ENCODE data around the gene TNFSF8. TPM values are rescaled to one million over a fixed set of nuclear protein-coding genes. Genes with fewer than 3 reads are reported as not detected.

Gene TNFSF8
- total RNA-seq, 2 experiments from 2014 or later: 30.3 to 34.5 TPM

GRCh38 chr9:114928671-114929070, 1.7 kb downstream of the TNFSF8 start:
- no peaks in the 10 kb centered on the region for H3K9me3 Mint-ChIP-seq (ENCODE audit: low read depth)
- peak overlapping the region; percentile 98 for H3K27ac Mint-ChIP-seq
- CTCF ChIA-PET: interaction anchor here (0.7 to 4.3 kb wide), 19 partner anchors 8 to 247 kb away, joined by 3 to 29 read pairs (median 5); partner anchors contain the start of gene TEX48
- peaks cover 55% of the 10 kb centered on the region for H3K4me1 Mint-ChIP-seq
- DNase-seq: no peak
- peaks cover 48% of the 10 kb centered on the region for H3K36me3 Mint-ChIP-seq
- peak overlapping the region; percentile 93 for H3K4me3 Mint-ChIP-seq
- H3K27me3 Mint-ChIP-seq: peaks cover 1% of the 10 kb centered on the region
- ATAC-seq: no peak

- peaks cover 58% of the 10 kb centered on the region for H3K4me1 Mint-ChIP-seq
- peaks cover 51% of the 10 kb centered on the region for H3K36me3 Mint-ChIP-seq
- CTCF ChIA-PET: interaction anchor here (0.8 to 4.3 kb wide), 11 partner anchors 9 to 246 kb away, joined by 3 to 29 read pairs (median 9); partner anchors contain the start of gene TEX48
- no peaks in the 10 kb centered on the region for H3K27me3 Mint-ChIP-seq
- H3K9me3 Mint-ChIP-seq (ENCODE audit: low read depth): no peaks in the 10 kb centered on the region
- ATAC-seq (no peak), DNase-seq (no peak)
- peak overlapping the region; percentile 93 for H3K4me3 Mint-ChIP-seq
- peak overlapping the region; percentile 98 for H3K27ac Mint-ChIP-seq
These were observed 2.3 kb downstream of the TNFSF8 start for GRCh38 chr9:114928136-114928535.

GRCh38 chr9:114925672-114926071, 4.7 kb downstream of the TNFSF8 start:
- ATAC-seq (no peak), DNase-seq (no peak)
- H3K9me3 Mint-ChIP-seq (ENCODE audit: low read depth): no peaks in the 10 kb centered on the region
- peaks cover 71% of the 10 kb centered on the region for H3K4me1 Mint-ChIP-seq
- peaks cover 73% of the 10 kb centered on the region for H3K36me3 Mint-ChIP-seq
- H3K4me3 Mint-ChIP-seq: peak overlapping the region; percentile 38
- H3K27ac Mint-ChIP-seq: no peak overlapping the region
- CTCF ChIA-PET: interaction anchor here (0.6 to 2.1 kb wide), 4 partner anchors 13 to 246 kb away, joined by 3 to 5 read pairs (median 4); no protein-coding TSS in a partner anchor
- no peaks in the 10 kb centered on the region for H3K27me3 Mint-ChIP-seq

DNA sequence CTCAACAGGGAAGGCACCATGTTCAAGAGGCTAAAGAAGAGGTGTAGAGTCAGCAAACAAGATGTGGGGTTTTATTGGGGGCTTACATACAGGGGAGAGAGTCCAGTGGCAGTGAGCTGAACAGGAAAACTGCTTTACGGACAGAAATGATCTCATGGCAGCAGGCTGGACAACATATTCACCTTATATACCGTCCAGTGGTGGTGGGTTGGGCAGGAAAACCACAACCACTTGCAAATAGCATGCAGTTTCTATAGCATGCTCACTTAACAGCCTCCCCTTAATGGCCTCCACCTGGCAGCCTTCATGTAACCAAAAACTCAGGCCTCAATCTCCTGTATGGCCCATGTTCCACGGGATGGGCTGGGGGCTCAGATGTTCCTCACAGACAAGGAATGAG, 5.4 kb downstream of the TNFSF8 start:
- Mint-ChIP-seq H3K4me3 (no peak overlapping the region), H3K9me3 (ENCODE audit: low read depth) (no peaks in the 10 kb centered on the region), H3K27me3 (no peaks in the 10 kb centered on the region), H3K27ac (no peak overlapping the region), H3K36me3 (peaks cover 70% of the 10 kb centered on the region), H3K4me1 (peaks cover 69% of the 10 kb centered on the region)
- CTCF ChIA-PET: interaction anchor here (0.6 to 2.1 kb wide), 5 partner anchors 12 to 245 kb away, joined by 3 to 5 read pairs (median 4); no protein-coding TSS in a partner anchor
- DNase-seq (no peak), ATAC-seq (no peak)

DNA sequence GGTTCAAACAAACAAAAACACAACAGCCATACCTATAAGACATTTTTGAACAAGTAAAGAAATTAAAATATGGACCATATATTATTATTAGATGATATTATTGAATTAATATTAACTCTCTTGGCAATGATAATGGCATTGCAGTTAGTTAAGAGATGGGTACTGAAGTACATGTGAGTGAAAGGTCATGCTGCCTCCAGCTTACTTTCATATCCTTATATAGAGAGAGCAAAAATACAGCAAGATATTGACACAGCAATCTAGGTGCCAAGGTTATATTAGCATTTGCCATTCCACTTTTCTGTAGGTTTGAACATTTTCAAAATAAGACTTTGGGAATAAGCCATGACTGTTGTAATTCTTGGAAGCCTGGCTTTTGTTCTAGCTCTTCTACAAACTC, 6.1 kb downstream of the TNFSF8 start:
- H3K4me3 Mint-ChIP-seq: no peak overlapping the region
- no peak for ATAC-seq
- peaks cover 71% of the 10 kb centered on the region for H3K36me3 Mint-ChIP-seq
- no peak for DNase-seq
- H3K9me3 Mint-ChIP-seq (ENCODE audit: low read depth): no peaks in the 10 kb centered on the region
- peaks cover 76% of the 10 kb centered on the region for H3K4me1 Mint-ChIP-seq
- H3K27ac Mint-ChIP-seq: no peak overlapping the region
- no peaks in the 10 kb centered on the region for H3K27me3 Mint-ChIP-seq
- CTCF ChIA-PET: interaction anchor here (1.5 to 2.1 kb wide), 2 partner anchors 12 to 17 kb away, joined by 4 to 5 read pairs; no protein-coding TSS in a partner anchor

- no peak for ATAC-seq
- H3K27ac Mint-ChIP-seq: no peak overlapping the region
- H3K27me3 Mint-ChIP-seq: no peaks in the 10 kb centered on the region
- peaks cover 70% of the 10 kb centered on the region for H3K36me3 Mint-ChIP-seq
- peaks cover 78% of the 10 kb centered on the region for H3K4me1 Mint-ChIP-seq
- no peak overlapping the region for H3K4me3 Mint-ChIP-seq
- no peak for DNase-seq
- CTCF ChIA-PET: interaction anchor here (1.5 to 2.1 kb wide), 2 partner anchors 11 to 17 kb away, joined by 4 to 5 read pairs; no protein-coding TSS in a partner anchor
- no peaks in the 10 kb centered on the region for H3K9me3 Mint-ChIP-seq (ENCODE audit: low read depth)
These were observed 6.5 kb downstream of the TNFSF8 start for GRCh38 chr9:114923918-114924317.

DNA sequence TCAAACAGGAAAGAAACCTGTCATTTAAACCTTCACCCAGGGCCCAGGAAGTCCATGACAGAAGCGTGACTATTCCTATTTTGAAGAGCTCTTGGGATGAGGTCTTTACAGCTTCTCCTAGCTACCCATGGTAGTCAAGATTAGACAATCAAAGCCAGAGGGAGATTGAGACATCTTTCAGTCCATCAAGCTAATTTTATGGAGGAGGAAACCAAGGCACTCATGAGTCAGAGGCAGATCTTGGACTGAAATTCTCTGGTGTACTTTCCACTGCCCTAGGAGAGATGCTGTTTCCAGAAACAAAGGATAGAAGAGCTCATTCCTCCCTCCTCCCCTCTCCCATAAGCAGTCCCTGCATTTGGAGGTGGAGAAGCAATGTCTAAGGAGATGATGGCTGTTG, 9.2 kb downstream of the TNFSF8 start:
- DNase-seq (no peak), ATAC-seq (no peak)
- no peaks in the 10 kb centered on the region for H3K9me3 Mint-ChIP-seq (ENCODE audit: low read depth)
- CTCF ChIA-PET: interaction anchor here (0.7 to 2.5 kb wide), 9 partner anchors 8 to 268 kb away, joined by 3 to 14 read pairs (median 4); partner anchors contain the start of gene TEX48
- H3K4me1 Mint-ChIP-seq: peaks cover 61% of the 10 kb centered on the region
- H3K36me3 Mint-ChIP-seq: peaks cover 73% of the 10 kb centered on the region
- H3K27ac Mint-ChIP-seq: peak overlapping the region; percentile 4
- H3K4me3 Mint-ChIP-seq: no peak overlapping the region
- no peaks in the 10 kb centered on the region for H3K27me3 Mint-ChIP-seq

DNA sequence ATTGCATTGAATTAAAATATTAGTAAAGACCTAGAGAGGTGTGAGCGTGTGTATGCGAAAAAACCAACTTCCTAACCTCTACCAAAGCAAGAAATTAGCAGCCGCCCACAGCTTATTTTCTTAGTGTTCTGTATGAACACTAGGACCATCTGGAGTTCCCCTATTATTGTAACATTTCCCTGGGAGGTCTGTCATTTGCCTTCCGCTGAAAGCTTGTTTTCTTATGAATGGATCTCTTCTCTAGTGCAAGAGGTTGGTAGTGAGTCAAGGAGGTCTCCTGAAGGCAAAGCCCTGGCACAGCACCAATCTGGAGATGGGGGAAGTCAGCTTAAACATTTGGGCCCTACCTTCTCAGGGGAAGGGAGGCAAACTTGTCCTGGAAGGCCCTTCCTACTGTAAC, 10.8 kb downstream of the TNFSF8 start:
- peaks cover 79% of the 10 kb centered on the region for H3K36me3 Mint-ChIP-seq
- peak overlapping the region; percentile 41 for H3K27ac Mint-ChIP-seq
- ATAC-seq (no peak), DNase-seq (no peak)
- H3K9me3 Mint-ChIP-seq (ENCODE audit: low read depth): no peaks in the 10 kb centered on the region
- H3K27me3 Mint-ChIP-seq: no peaks in the 10 kb centered on the region
- H3K4me3 Mint-ChIP-seq: no peak overlapping the region
- CTCF ChIA-PET: interaction anchor here (0.6 to 2.7 kb wide), 4 partner anchors 9 to 12 kb away, joined by 3 to 13 read pairs (median 4); no protein-coding TSS in a partner anchor
- H3K4me1 Mint-ChIP-seq: peaks cover 59% of the 10 kb centered on the region

DNA sequence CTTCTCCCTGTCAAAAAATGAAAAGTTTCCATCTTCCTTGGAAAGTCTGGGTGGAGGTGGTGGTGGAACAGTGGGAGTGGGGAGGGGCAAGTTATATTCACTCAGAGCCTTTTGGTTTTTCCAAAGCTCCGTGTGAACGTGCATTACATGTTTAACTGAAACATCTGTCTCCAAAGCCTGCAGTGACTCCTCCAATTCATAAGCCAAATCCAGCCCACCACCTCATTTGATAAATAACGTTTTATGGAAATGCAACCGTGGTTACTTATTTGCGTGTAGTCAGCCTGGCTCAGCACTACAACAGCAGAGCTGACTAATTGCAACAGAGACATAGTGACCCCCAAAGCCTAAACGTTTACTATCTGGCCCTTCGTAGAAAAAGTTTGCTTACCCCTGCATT, 13.9 kb downstream of the TNFSF8 start:
- CTCF ChIA-PET: no interaction called here
- Mint-ChIP-seq H3K27ac (no peak overlapping the region), H3K9me3 (ENCODE audit: low read depth) (no peaks in the 10 kb centered on the region), H3K36me3 (peaks cover 75% of the 10 kb centered on the region), H3K27me3 (no peaks in the 10 kb centered on the region), H3K4me3 (no peak overlapping the region), H3K4me1 (peaks cover 53% of the 10 kb centered on the region)
- DNase-seq (no peak), ATAC-seq (no peak)

GRCh38 chr9:114914139-114914538, 16.3 kb downstream of the TNFSF8 start:
- H3K36me3 Mint-ChIP-seq: peaks cover 77% of the 10 kb centered on the region

GRCh38 chr9:114913656-114914055, 16.7 kb downstream of the TNFSF8 start:
- CTCF ChIA-PET: interaction anchor here (1.2 to 2.6 kb wide), 4 partner anchors 11 to 144 kb away, joined by 3 to 6 read pairs (median 4); no protein-coding TSS in a partner anchor
- Mint-ChIP-seq H3K4me1 (peaks cover 59% of the 10 kb centered on the region), H3K27ac (no peak overlapping the region), H3K4me3 (no peak overlapping the region), H3K36me3 (peaks cover 79% of the 10 kb centered on the region), H3K9me3 (ENCODE audit: low read depth) (no peaks in the 10 kb centered on the region), H3K27me3 (no peaks in the 10 kb centered on the region)
- DNase-seq (no peak), ATAC-seq (no peak)

More at GRCh38 chr9:114914139-114914538, 16.3 kb downstream of the TNFSF8 start:
- ATAC-seq (no peak), DNase-seq (no peak)
- Mint-ChIP-seq H3K9me3 (ENCODE audit: low read depth) (no peaks in the 10 kb centered on the region), H3K4me1 (peaks cover 54% of the 10 kb centered on the region), H3K27me3 (no peaks in the 10 kb centered on the region), H3K27ac (no peak overlapping the region), H3K4me3 (no peak overlapping the region)
- CTCF ChIA-PET: interaction anchor here (1.1 to 2.6 kb wide), 5 partner anchors 14 to 233 kb away, joined by 3 to 6 read pairs (median 3); no protein-coding TSS in a partner anchor

DNA sequence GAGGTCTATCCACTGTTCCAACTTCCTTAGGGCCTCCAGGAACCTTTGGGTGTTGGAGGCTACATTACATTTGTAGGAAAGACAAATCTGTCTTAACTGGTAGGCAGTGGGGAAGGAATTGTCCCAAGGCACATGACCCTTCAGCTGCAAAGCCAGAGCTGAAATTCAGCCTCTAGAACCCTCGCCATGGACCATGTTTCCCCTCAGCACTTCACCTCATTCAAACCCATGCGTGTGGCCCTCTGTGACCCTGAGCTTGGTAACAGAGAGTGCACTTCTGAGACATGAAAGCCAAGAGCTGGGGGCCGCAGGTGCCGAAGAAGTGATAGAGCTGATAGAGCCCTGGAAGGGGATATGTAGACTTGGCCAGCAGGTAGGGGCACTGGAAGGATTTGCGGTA, 17.2 kb downstream of the TNFSF8 start:
- no peaks in the 10 kb centered on the region for H3K27me3 Mint-ChIP-seq
- H3K27ac Mint-ChIP-seq: no peak overlapping the region
- CTCF ChIA-PET: interaction anchor here (0.8 to 2.6 kb wide), 4 partner anchors 12 to 102 kb away, joined by 3 to 6 read pairs (median 4); no protein-coding TSS in a partner anchor
- H3K4me3 Mint-ChIP-seq: no peak overlapping the region
- DNase-seq (no peak), ATAC-seq (no peak)
- peaks cover 79% of the 10 kb centered on the region for H3K36me3 Mint-ChIP-seq
- no peaks in the 10 kb centered on the region for H3K9me3 Mint-ChIP-seq (ENCODE audit: low read depth)
- peaks cover 64% of the 10 kb centered on the region for H3K4me1 Mint-ChIP-seq

DNA sequence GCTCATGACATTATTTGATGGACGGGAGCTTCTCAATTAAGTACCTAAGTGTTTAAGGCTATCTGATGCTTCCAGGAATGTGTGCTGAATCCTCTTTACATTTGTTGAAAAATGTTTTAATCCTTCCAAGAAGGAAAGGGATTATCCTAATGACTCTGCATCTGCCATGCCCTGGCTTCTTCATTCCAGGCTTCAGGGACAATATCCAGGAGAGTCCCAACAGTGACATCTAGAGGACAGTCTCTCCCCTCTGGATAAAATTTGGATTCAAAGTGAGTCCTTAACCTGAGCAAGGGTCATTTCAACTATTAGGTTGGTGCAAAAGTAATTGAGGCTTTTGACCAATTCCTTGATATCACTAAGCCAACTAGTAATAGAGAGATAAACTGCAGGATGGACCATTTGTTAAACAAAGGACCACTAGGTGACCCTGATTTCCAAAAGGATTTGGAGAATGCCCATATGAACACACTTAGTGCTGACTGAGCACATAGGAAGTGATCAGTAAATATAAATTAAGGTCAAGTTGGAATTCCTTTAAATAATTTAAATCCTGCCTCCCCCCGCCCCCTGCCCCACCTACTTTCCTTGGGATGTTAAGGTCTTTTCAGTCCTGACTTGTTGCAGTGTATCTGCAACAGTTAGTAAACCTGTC, 19.1 kb downstream of the TNFSF8 start:
- Mint-ChIP-seq H3K4me3 (no peak overlapping the region), H3K9me3 (ENCODE audit: low read depth) (no peaks in the 10 kb centered on the region), H3K27me3 (no peaks in the 10 kb centered on the region), H3K27ac (no peak overlapping the region), H3K4me1 (peaks cover 79% of the 10 kb centered on the region), H3K36me3 (peaks cover 72% of the 10 kb centered on the region)
- DNase-seq: no peak
- CTCF ChIA-PET: interaction anchor here (0.9 to 8.6 kb wide), 9 partner anchors 10 to 230 kb away, joined by 3 to 152 read pairs (median 11); partner anchors contain the start of genes TEX48 and TNFSF8
- ATAC-seq: no peak
